BJ (cell line): ENCODE measurements around the gene NDUFS4. TPM values are rescaled to one million over a fixed set of nuclear protein-coding genes. Genes with fewer than 3 reads are reported as not detected.

Experiments
- CTCF ChIA-PET: fragments of 350-600 bp; formaldehyde crosslinking; extraction: SDS; loops from one replicate; lab custom pipeline; 2021; ENCODE audit warnings: antibody characterized with exemption, inconsistent platforms; lab: Yijun Ruan, JAX
- POLR2A ChIA-PET: fragments of 300-600 bp; sonication (Branson Sonifier 250); formaldehyde crosslinking; extraction: SDS; loops from one replicate; lab custom pipeline; 2021; ENCODE audit warnings: antibody characterized with exemption; lab: Charles Lee
- DNase-seq: peaks from one replicate; pipeline ENCODE4 v3.0.0-alpha.2; 2011; ENCODE audit warnings: low read depth
- H3K27me3 ChIP-seq: 2 replicates; pipeline ENCODE4 v1.6.0; 2011; ENCODE audit warnings: low read length; ENCODE audit not compliant: control insufficient read depth, insufficient read depth
- H3K36me3 ChIP-seq: 2 replicates; pipeline ENCODE4 v1.5.1; 2011; ENCODE audit warnings: low read length; ENCODE audit not compliant: control insufficient read depth, insufficient read depth
- H3K4me3 ChIP-seq: 2 replicates; pipeline ENCODE4 v1.5.1; 2011; ENCODE audit warnings: low read depth, mild to moderate bottlenecking, control low read depth, low read length
- CTCF ChIP-seq: IDR thresholded peaks from 2 replicates; pipeline ENCODE4 v1.5.1; 2011; ENCODE audit warnings: low read depth, mild to moderate bottlenecking, control low read depth, inconsistent platforms, low read length, moderate library complexity; ENCODE audit not compliant: insufficient read depth
- polyA plus RNA-seq: library from polyadenylated mRNA; depleted of rRNA; stranded (reverse); fragments of >200 nt; gene quantifications from 2 replicates; pipeline ENCODE4 v1.2.3, GENCODE V29; 2011

NDUFS4 gene
- polyA plus RNA-seq, 1 experiment: 51.6 TPM

- no peak overlapping the region for H3K4me3 ChIP-seq
- no peaks in the 10 kb centered on the region for H3K27me3 ChIP-seq
- no peak for DNase-seq
- no peaks in the 10 kb centered on the region for H3K36me3 ChIP-seq
- TF ChIP-seq CTCF: no peak
- CTCF ChIA-PET: interaction anchor here (0.6 kb wide), 1 partner anchor 91 kb away, joined by 3 read pairs; no protein-coding TSS in a partner anchor
- POLR2A ChIA-PET: no interaction called here
These were observed 52.6 kb downstream of the NDUFS4 start for GRCh38 chr5:53613061-53613460.

- DNase-seq: no peak
- CTCF ChIA-PET: no interaction called here
- Histone ChIP-seq H3K36me3 (no peaks in the 10 kb centered on the region), H3K4me3 (no peak overlapping the region), H3K27me3 (no peaks in the 10 kb centered on the region)
- no peak for TF ChIP-seq CTCF
- POLR2A ChIA-PET: no interaction called here
These were observed 53.1 kb downstream of the NDUFS4 start for GRCh38 chr5:53613536-53613935.

- TF ChIP-seq CTCF: no peak
- ChIA-PET CTCF (no interaction called here), POLR2A (no interaction called here)
- Histone ChIP-seq H3K27me3 (no peaks in the 10 kb centered on the region), H3K36me3 (no peaks in the 10 kb centered on the region), H3K4me3 (no peak overlapping the region)
- DNase-seq: no peak
These were observed 54.0 kb downstream of the NDUFS4 start for GRCh38 chr5:53614376-53614885.

GRCh38 chr5:53616939-53617549, 56.6 kb downstream of the NDUFS4 start:
- H3K27me3 ChIP-seq: no peaks in the 10 kb centered on the region
- ChIA-PET POLR2A (no interaction called here), CTCF (interaction anchor here (1.3 kb wide), 1 partner anchor 9 kb away, joined by 3 read pairs; no protein-coding TSS in a partner anchor)
- no peak for TF ChIP-seq CTCF
- no peak overlapping the region for H3K4me3 ChIP-seq
- no peak for DNase-seq
- no peaks in the 10 kb centered on the region for H3K36me3 ChIP-seq

- TF ChIP-seq CTCF: no peak
- CTCF ChIA-PET: no interaction called here
- DNase-seq: no peak
- Histone ChIP-seq H3K27me3 (no peaks in the 10 kb centered on the region), H3K4me3 (no peak overlapping the region), H3K36me3 (peaks cover 2% of the 10 kb centered on the region)
- POLR2A ChIA-PET: no interaction called here
These were observed 70.8 kb downstream of the NDUFS4 start for GRCh38 chr5:53631251-53631650.
